Measurements from ENCODE around the gene CD3G. TPM values are rescaled to one million over a fixed set of nuclear protein-coding genes. Genes with fewer than 3 reads are reported as not detected.

Gene CD3G
- total and polyA plus RNA-seq, 2 of the 8 experiments (the other 6 are each of a cell fraction or from before 2014, with no cell fraction given), result not detected

DNA sequence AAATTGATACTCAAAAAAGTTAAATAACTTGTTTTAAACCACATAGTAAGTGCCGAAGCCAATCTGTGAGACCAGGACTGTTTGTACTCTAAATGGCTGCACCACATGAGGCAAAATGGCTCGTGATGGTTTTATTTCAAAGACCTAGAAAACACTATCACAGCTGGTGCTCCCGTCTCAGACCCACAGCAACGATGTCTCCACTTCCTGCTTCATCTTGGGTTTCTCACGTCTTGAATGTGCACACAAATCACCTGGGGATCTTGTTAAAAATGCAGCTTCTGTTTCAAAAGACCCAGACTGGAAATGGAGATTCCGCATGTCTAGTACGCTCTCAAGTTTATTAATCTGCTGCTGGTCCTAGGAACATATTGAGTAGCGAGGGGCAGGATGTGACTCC is 38.4 kb upstream of the CD3G start:
- DNase-seq (ENCODE audit: low read depth in 1 of 2, low spot score in 2 of 2), result no peak
- TF ChIP-seq TBP (IDR thresholded peaks at IDR 0.05; ENCODE audit: low read depth, low read length) (no peak), ZNF274 (IDR thresholded peaks at IDR 0.05; ENCODE audit: borderline replicate concordance, extremely low read depth, low read length) (no peak), JUND (IDR thresholded peaks at IDR 0.05; ENCODE audit: low read length) (no peak), POU5F1 (IDR thresholded peaks at IDR 0.05; ENCODE audit: low read depth, low read length) (no peak)
- TF ChIP-seq, protein P1, sequence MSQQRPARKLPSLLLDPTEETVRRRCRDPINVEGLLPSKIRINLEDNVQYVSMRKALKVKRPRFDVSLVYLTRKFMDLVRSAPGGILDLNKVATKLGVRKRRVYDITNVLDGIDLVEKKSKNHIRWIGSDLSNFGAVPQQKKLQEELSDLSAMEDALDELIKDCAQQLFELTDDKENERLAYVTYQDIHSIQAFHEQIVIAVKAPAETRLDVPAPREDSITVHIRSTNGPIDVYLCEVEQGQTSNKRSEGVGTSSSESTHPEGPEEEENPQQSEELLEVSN (IDR thresholded peaks at IDR 0.05), result no peak
- no peaks in the 10 kb centered on the region for H3K23me2 ChIP-seq (ENCODE audit: low read depth, low read length)
- H4K91ac ChIP-seq (replicated peaks; ENCODE audit: insufficient read length, low read length), result no peak overlapping the region
- no peak overlapping the region for H2BK120ac ChIP-seq (replicated peaks; ENCODE audit: low read depth, low read length)
- peak overlapping the region; percentile 71; the same call in 1 of the 2 replicates for H2AFZ ChIP-seq (ENCODE audit: low read length)
- H3K79me2 ChIP-seq (ENCODE audit: control insufficient read depth in 1 of 2, insufficient read depth in 2 of 2, low read length in 2 of 2), result no peaks in the 10 kb centered on the region
- WGBS, 2 experiments (ENCODE audit: extremely low coverage in 1 of 2, insufficient coverage in 1 of 2, insufficient read length in 1 of 2, insufficient replicate concordance in 2 of 2, low coverage in 1 of 2, low lambda C conversion rate in 2 of 2, missing lambda C conversion rate in 1 of 2), result 86% methylated on average over 8 of the region's 8 CpGs; no CpG with 5 or more reads in 1 of the 2 experiments
- no peaks in the 10 kb centered on the region for H3K36me3 ChIP-seq (ENCODE audit: control insufficient read depth in 2 of 4, insufficient read depth in 4 of 4, low read length in 3 of 4)
- H2AK5ac ChIP-seq (ENCODE audit: low read depth, low read length), result no peak overlapping the region
- CTCF ChIA-PET (ENCODE audit: partially characterized antibody), result interaction anchor here (1.2 to 1.4 kb wide), 2 partner anchors 107 to 124 kb away, joined by 3 to 4 read pairs; no protein-coding TSS in a partner anchor
- H3K4ac ChIP-seq (replicated peaks; ENCODE audit: insufficient read length, low read depth, low read length), result no peak overlapping the region
- no peaks in the 10 kb centered on the region for H3K79me1 ChIP-seq (ENCODE audit: low read depth, low read length)
- no peak overlapping the region for H2BK15ac ChIP-seq (ENCODE audit: low read length)
- H3K27me3 ChIP-seq (replicated peaks in 1 of 4; ENCODE audit: control insufficient read depth in 3 of 4, extremely low read depth in 1 of 4, insufficient read depth in 3 of 4, low read length in 3 of 4), result no peaks in the 10 kb centered on the region
- H2BK20ac ChIP-seq (ENCODE audit: low read length), result no peak overlapping the region
- no peak overlapping the region for H3K4me2 ChIP-seq (ENCODE audit: insufficient read depth in 1 of 2, low read depth in 2 of 2, low read length in 2 of 2)
- no peaks in the 10 kb centered on the region for H4K20me1 ChIP-seq (replicated peaks in 1 of 2; ENCODE audit: control insufficient read depth in 1 of 2, insufficient read depth in 2 of 2, low read length in 2 of 2)
- no peak overlapping the region for H3K56ac ChIP-seq (replicated peaks; ENCODE audit: insufficient read length, low read depth, low read length)
- no peak overlapping the region for H3K14ac ChIP-seq (ENCODE audit: insufficient read length)
- no peak overlapping the region for H3K23ac ChIP-seq (ENCODE audit: insufficient read length)
- no peak overlapping the region for H3K18ac ChIP-seq (ENCODE audit: extremely low read depth, low read length)
- H3K9ac ChIP-seq (replicated peaks in 1 of 4; ENCODE audit: extremely low read depth in 1 of 4, low read depth in 3 of 4, low read length in 3 of 4), result no peak overlapping the region
- POLR2A ChIA-PET (ENCODE audit: partially characterized antibody), result interaction anchor here (1.3 to 1.7 kb wide), 2 partner anchors 10 to 54 kb away, joined by 3 to 4 read pairs; partner anchors contain the start of gene UBE4A
- H3K27ac ChIP-seq (ENCODE audit: low read depth, low read length), result no peak overlapping the region
- no peak for FAIRE-seq
- no peak overlapping the region for H4K5ac ChIP-seq (ENCODE audit: insufficient read length, low read depth, low read length)
- no peaks in the 10 kb centered on the region for H3K9me3 ChIP-seq (ENCODE audit: insufficient read depth in 2 of 2, low read depth in 1 of 2, low read length in 1 of 2)
- no peak overlapping the region for H3K4me3 ChIP-seq (ENCODE audit: extremely low read depth in 1 of 4, insufficient read depth in 2 of 4, low read depth in 3 of 4, low read length in 4 of 4)
- H4K8ac ChIP-seq (ENCODE audit: extremely low read depth, insufficient read depth, low read length), result no peak overlapping the region
- H2BK12ac ChIP-seq (ENCODE audit: low read depth, low read length), result no peak overlapping the region
- no peaks in the 10 kb centered on the region for H3K4me1 ChIP-seq (replicated peaks in 1 of 4; ENCODE audit: control insufficient read depth in 3 of 4, insufficient read depth in 4 of 4, low read length in 3 of 4)
- H2BK5ac ChIP-seq (ENCODE audit: low read depth, low read length), result no peak overlapping the region
